SU-DHL-6 (cell line): ENCODE data around the gene CACNG4.

Experiments used
- H2AFZ ChIP-seq: fragments of 200-600 bp; sonication (generic); 2 replicates; pipeline ENCODE4 v1.6.1; 2014; ENCODE audit warnings: low read depth, mild to moderate bottlenecking, moderate library complexity, mixed read lengths, antibody characterized with exemption, low read length; ENCODE audit not compliant: severe bottlenecking
- H3F3A ChIP-seq: fragments of 200-600 bp; shearing (Covaris generic); 2 replicates; pipeline ENCODE4 v1.6.0; 2016; ENCODE audit warnings: antibody characterized with exemption, mild to moderate bottlenecking; ENCODE audit not compliant: insufficient read depth
- H3K27ac ChIP-seq: fragments of 200-600 bp; sonication (generic); 2 replicates; pipeline ENCODE4 v1.5.1; 2016; ENCODE audit warnings: low read depth, mild to moderate bottlenecking, low read length, moderate library complexity, mixed read lengths
- H3K27me3 ChIP-seq: fragments of 200-600 bp; sonication (generic), shearing (Covaris generic); 2 replicates; pipeline ENCODE4 v1.6.0; 2014; ENCODE audit warnings: mild to moderate bottlenecking, low read length
- H3K36me3 ChIP-seq: fragments of 200-600 bp; sonication (generic); 2 replicates; pipeline ENCODE4 v1.6.1; 2014; ENCODE audit warnings: mild to moderate bottlenecking, low read length, mixed read lengths
- H3K4me2 ChIP-seq: fragments of 300-600, 200-600 bp; shearing (Covaris generic), sonication (generic); 2 replicates; pipeline ENCODE4 v1.6.0; 2014; ENCODE audit warnings: low read length, low read depth, mild to moderate bottlenecking; ENCODE audit not compliant: poor library complexity, severe bottlenecking
- H3K4me3 ChIP-seq: fragments of 200-600 bp; sonication (generic); 2 replicates; pipeline ENCODE4 v1.5.1; 2014; ENCODE audit warnings: antibody characterized with exemption, low read length, mild to moderate bottlenecking, mixed read lengths; ENCODE audit not compliant: insufficient read depth, poor library complexity, severe bottlenecking
- H3K79me2 ChIP-seq: fragments of 200-600 bp; sonication (generic); 2 replicates; pipeline ENCODE4 v1.6.1; 2014; ENCODE audit warnings: mild to moderate bottlenecking, low read length, moderate library complexity; ENCODE audit not compliant: insufficient read depth
- H3K9ac ChIP-seq: fragments of 200-600 bp; sonication (generic); 2 replicates; pipeline ENCODE4 v1.7.0; 2014; ENCODE audit warnings: mild to moderate bottlenecking, low read length
- H3K9me2 ChIP-seq: fragments of 200-600 bp; sonication (generic); replicated peaks from 2 replicates; pipeline ENCODE4 v1.6.1; 2014; ENCODE audit warnings: low read length; ENCODE audit not compliant: insufficient read depth
- H3K9me3 ChIP-seq: fragments of 200-600 bp; sonication (generic); 2 replicates; pipeline ENCODE4 v1.6.1; 2014; ENCODE audit warnings: low read length, mixed read lengths; ENCODE audit not compliant: insufficient read depth
- H4K20me1 ChIP-seq: fragments of 200-600 bp; sonication (generic); 2 replicates; pipeline ENCODE4 v1.6.1; 2014; ENCODE audit warnings: low read depth, mild to moderate bottlenecking, antibody characterized with exemption, low read length, moderate library complexity, mixed read lengths
- EZH2phosphoT487 ChIP-seq: fragments of 200-600 bp; sonication (generic), shearing (Covaris generic); conservative IDR thresholded peaks from 2 replicates; pipeline ENCODE4 v1.6.1; 2018; ENCODE audit warnings: mild to moderate bottlenecking, antibody characterized with exemption, low read length, moderate library complexity, mixed read lengths
- TF ChIP-seq, protein P1 (sequence below): fragments of 200-600 bp; sonication (generic); IDR thresholded peaks from one replicate; pipeline ENCODE4 v1.5.1; 2017; ENCODE audit warnings: antibody characterized with exemption, mild to moderate bottlenecking, low read length, moderate library complexity; ENCODE audit not compliant: insufficient read depth, poor library complexity, severe bottlenecking

The CACNG4 gene

DNA sequence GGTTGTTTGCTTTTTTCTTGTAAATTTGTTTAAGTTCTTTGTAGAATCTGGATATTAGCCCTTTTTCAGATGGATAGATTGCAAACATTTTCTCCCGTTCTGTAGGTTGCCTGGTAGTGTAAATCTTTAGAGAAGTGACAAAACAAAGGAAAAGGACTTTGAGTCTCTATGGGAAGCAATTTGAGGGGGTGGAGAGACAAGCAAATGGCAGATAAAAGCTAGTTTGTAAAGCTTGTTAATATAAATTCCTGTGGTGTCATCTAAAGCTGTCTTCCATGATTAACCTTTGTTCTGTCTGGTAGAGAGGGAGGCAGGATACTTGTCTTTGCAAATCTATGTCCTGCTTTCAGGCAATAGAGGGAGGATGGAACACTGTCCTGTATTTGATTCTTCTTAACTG is 40.6 kb upstream of the CACNG4 start:
- Histone ChIP-seq H3K79me2 (no peaks in the 10 kb centered on the region), H3K9ac (no peak overlapping the region), H3K4me3 (no peak overlapping the region), H4K20me1 (no peaks in the 10 kb centered on the region), H3K27me3 (no peaks in the 10 kb centered on the region), H3K36me3 (no peaks in the 10 kb centered on the region), H2AFZ (no peak overlapping the region), H3K9me3 (no peaks in the 10 kb centered on the region), H3K27ac (no peak overlapping the region), H3K9me2 (no peaks in the 10 kb centered on the region), H3F3A (no peaks in the 10 kb centered on the region), H3K4me2 (no peak overlapping the region)
- TF ChIP-seq, protein P1, sequence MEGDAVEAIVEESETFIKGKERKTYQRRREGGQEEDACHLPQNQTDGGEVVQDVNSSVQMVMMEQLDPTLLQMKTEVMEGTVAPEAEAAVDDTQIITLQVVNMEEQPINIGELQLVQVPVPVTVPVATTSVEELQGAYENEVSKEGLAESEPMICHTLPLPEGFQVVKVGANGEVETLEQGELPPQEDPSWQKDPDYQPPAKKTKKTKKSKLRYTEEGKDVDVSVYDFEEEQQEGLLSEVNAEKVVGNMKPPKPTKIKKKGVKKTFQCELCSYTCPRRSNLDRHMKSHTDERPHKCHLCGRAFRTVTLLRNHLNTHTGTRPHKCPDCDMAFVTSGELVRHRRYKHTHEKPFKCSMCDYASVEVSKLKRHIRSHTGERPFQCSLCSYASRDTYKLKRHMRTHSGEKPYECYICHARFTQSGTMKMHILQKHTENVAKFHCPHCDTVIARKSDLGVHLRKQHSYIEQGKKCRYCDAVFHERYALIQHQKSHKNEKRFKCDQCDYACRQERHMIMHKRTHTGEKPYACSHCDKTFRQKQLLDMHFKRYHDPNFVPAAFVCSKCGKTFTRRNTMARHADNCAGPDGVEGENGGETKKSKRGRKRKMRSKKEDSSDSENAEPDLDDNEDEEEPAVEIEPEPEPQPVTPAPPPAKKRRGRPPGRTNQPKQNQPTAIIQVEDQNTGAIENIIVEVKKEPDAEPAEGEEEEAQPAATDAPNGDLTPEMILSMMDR: no peak
- no peak for TF ChIP-seq EZH2phosphoT487

DNA sequence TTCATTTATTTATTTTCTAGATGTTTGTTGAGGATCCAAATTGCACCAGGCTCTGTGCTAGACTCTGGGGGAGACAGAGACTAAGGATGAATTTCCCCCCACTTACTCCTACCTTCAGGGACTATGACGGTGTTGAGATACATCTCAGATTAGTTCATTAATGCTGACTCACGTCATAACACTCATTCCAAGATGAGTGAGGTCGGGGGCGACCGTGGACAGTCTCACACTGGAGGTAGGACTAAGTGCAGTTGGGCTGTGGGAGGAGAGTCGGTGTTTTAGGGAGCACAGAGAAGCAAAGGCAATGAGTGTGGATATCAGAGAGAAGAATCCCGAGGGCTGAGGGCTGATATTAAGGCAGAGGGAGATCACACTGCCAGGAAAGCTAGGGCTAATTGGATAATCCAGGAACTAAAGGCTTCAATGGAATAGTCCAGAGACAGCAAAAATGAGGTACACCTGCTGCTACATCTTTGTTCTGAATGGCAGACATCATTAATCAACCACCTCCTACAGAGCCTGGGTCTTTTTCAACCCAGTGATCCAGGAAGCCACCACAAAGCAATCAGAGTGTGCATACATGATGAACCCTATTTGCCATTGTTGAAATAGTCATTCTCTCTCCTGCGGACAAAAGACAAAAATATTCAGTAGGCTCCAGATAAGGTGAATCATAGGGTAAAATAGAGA is 38.6 kb upstream of the CACNG4 start:
- H3K27me3 ChIP-seq: no peaks in the 10 kb centered on the region
- TF ChIP-seq, protein P1: no peak
- TF ChIP-seq EZH2phosphoT487: no peak
- H3F3A ChIP-seq: no peaks in the 10 kb centered on the region

DNA sequence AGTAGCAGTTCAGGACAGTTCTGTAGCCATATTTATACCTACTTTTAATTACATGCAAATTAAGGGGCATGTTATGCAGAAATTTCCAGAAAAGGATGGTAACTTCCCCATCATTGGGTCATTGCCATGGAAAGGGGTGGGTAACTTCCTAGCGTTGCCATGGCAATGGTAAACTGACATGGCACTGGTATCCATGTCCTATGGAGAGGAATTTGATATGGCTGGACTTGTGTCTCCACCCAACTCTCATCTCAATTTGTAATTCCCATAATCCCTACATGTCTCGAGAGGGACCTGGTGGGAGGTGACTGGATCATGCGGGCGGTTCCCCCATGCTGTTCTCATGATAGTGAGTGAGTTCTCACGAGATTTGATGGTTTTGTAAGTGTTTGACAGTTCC is 35.6 kb upstream of the CACNG4 start:
- Histone ChIP-seq H3K4me2 (no peak overlapping the region), H3K36me3 (no peaks in the 10 kb centered on the region), H3K9ac (no peak overlapping the region), H2AFZ (no peak overlapping the region), H3K27ac (no peak overlapping the region), H3K9me3 (no peaks in the 10 kb centered on the region), H3K9me2 (no peaks in the 10 kb centered on the region), H3F3A (no peaks in the 10 kb centered on the region), H3K79me2 (no peaks in the 10 kb centered on the region), H4K20me1 (no peaks in the 10 kb centered on the region), H3K4me3 (no peak overlapping the region), H3K27me3 (no peaks in the 10 kb centered on the region)
- no peak for TF ChIP-seq EZH2phosphoT487
- TF ChIP-seq, protein P1: no peak

More for the DNA sequence above, 38.6 kb upstream of the CACNG4 start:
- H3K36me3 ChIP-seq: no peaks in the 10 kb centered on the region
- H3K9me2 ChIP-seq: no peaks in the 10 kb centered on the region
- H3K4me3 ChIP-seq: no peak overlapping the region
- no peak overlapping the region for H3K9ac ChIP-seq
- no peaks in the 10 kb centered on the region for H4K20me1 ChIP-seq
- no peaks in the 10 kb centered on the region for H3K79me2 ChIP-seq
- H3K4me2 ChIP-seq: no peak overlapping the region
- no peak overlapping the region for H2AFZ ChIP-seq
- H3K9me3 ChIP-seq: no peaks in the 10 kb centered on the region
- no peak overlapping the region for H3K27ac ChIP-seq
